ENCODE measurements around the gene SNRPF.

The SNRPF gene

DNA sequence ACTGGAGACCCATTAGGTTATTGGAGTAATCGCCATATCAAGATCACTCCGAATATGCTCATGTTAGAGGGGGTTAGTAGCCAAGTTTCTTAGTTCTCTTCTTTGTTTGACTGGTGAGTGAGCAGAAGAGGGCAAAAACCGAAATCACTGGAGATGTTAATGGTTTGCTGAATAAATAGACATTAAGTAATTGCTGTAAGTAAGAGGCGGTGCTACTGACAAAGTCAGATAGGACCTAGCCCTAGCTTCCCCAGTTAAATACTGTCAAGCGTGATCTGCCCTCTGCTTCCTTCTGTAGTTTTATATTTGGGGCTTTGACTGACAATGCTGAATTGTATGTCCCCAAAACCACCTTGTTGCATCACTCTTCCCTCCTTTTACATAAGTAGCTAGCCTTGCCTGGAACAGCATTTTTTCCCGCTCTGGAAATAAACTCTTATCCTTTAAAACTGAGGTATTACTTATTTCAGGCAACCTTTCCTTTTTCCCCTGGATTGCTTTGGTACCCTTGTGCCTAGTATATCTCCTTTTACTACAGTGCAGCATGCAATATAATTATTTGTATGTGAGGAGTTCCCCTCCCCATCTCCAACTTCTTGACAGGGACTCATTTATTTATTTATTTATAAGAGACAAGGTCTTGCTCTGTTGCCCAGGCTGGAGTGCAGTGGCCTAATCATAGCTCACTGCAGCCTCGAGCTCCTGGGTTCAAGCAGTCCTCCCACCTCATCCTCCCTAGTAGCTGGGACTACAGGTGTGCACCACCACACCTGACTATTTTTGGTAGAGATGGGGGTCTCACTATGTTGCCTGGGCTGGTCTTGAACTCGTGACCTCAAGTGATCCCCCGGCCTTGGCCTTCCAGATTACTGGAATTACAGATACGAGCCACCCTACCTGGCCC lies 1.4 kb downstream of the SNRPF start:
- no peak for DNase-seq (ENCODE audit: low spot score)

DNA sequence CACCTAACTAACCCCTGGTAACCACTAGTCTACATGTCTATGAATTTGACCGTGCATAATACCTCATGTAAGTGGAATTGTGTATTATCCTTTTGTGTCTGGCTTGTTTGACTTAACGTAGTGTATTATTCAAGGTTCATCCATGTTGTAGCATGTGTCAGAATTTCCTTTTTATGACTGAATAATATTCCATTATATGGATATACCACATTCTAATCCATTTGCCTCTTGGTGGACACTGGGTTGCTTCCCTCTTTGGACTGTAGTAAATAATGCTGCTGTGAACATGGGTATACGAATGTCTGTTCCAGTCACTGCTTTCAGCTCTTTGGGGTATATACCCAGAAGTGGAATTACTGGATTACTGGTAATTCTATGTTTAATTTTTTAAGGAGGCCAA lies 3.3 kb downstream of the SNRPF start:
- no peak for DNase-seq (ENCODE audit: low spot score)

DNA sequence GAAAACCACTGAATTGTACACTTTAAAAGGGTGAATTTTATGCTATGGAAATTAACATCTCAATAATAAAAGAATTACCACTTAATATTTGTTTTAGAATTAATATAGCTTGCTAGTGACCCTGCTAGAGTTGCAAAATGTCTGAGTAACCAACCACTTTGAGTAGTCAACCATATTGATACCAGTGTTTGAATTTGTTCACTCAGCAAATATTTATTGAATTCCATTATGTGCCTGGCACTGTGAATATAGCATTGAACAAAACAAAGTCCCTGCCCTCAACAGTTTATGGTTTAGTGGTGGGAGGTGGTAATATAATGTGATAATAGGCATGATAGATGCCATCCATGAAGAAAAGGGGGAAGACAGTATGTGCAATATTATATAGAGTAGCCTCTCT lies 4.6 kb downstream of the SNRPF start:
- no peak for DNase-seq (ENCODE audit: low spot score)

DNA sequence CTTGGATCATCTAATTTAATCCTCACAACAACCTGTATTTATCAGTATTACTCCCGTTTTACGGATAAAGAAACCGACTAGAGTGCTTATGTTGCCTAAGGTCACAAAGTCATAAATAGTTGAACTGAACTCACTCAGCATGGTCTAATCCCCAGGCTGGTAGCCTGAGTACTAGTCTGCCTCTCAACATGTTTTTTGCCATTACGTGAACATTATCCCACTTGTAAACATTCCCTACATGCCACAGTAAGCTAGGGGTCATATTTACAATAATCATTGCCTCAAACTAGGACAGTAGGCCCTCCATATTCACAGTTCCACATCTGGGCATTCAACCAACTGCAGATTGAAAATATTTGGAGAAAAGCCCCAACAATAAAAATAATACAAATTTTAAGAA lies 12.1 kb downstream of the SNRPF start:
- DNase-seq (ENCODE audit: low spot score), result no peak

DNA sequence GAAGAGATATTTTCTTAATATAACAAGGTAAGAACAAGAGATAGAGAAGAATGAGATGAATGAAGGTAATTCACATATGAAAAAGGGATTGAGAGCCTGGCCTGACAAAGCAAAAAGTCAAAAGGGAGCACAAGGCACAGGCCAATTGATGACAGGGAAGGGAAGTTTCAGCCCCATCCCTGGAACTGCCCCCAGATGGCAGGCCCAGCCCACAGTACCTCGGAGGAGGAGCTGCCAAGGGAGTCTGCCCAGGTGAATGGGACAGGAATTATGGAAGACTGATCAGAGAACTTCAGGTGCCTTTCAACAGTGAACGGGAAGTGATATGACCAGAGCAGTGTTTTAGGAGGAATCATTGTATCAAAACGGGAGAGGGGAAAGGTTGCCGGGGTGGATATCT lies 15.7 kb downstream of the SNRPF start:
- no peak for DNase-seq (ENCODE audit: low spot score)

DNA sequence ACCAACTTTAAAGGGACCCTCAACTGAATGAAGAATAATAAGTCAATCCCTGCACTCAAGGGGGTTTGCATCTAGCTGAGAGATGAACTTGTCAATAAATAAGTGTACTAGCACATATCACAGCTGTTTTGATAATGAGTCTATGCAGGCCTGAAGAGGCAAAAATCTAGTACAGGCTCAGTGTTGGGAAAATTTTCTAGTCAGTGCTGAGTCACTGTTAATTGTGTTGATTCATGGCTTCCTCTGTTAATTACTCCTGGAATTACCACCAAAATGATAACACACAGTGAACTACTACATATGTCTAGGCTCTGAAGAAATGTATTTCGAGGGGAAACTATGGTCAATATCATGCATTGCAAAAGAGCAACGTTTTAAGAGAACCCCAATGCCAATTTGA lies 18.9 kb downstream of the SNRPF start:
- no peak for DNase-seq (ENCODE audit: low spot score)

DNA sequence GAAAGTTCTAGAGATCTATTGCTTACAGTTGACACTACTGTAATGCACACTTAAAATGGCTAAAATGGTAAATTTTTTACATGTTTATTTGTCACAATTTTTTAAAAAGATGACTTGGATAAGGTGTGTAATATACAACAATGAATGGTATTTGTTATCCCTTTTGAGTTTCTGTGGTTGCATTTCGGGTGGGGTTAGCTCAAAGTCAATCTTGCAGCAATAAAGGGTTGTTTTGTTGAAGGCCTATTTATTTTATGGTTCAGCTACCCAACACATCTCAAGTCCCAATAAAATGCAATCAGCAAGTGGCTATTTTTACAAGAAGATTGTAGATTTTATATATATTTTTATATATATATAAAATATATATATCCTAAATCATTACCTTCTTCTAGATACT lies 22.1 kb downstream of the SNRPF start:
- DNase-seq (ENCODE audit: low spot score), result no peak

DNA sequence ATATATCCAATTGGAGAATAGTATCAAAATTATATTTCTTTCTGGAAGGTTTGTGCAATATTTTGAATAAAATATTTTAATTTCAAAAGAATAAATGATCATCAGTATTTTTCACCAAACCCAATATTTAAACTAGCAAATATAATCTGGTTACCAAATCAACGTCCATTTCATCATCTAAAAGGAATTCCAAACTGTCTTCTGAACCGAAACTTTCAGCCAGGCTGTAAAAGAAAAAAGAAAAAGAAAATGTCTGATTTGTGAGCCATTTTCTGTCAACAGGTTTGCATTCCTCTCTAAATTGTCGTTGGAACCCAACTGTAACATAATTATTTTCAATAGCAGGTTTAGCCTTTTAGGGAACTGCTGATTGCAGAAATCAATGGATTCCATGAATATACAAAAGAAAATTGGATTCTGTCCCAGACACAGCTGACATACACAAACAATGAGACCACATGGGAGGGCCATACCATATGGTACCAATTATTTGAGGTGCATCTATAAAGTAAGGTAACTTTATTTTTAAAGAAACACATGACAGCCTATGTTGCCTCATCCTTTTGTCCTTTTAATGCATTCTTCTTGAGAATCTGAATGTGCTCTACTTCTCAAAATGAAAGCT lies 22.7 kb downstream of the SNRPF start:
- DNase-seq (ENCODE audit: low spot score), result no peak

DNA sequence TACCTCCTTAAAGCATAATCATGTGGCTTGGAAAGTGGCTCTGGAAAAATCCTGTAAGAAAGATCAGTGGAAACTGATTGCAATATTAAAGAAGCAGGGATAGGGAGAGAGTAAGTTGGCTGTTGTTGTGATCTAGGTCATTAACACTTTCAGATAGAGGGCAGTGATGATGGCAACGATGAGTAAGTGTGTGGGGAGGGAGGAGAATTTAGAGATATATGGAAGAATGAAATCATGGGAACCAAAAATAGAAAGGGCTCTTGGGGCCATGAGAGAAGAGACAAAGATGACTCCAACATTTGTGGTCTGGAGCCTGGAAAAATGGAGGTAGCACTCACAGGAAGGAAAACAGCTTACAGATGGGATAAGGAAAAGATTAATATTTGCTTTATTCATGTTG lies 23.3 kb downstream of the SNRPF start:
- no peak for DNase-seq (ENCODE audit: low spot score)

DNA sequence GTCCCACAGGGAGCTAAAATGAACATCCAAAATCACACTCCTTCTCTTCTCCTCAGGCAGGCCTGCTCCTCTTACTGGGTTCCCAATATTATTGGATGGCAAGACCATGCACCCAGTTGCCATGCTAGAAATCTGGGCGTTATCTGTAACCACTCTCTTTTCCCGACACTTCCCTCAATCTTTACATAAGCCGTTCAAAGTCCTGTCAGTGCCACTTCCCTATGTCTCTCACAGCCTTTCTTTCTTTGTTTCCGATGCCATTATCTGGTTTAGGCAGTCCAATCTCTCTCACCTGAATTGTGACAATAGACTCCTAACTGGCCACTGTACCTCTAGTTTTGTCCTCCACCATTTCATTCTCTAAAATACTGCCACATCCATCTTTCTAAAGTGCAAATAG lies 24.1 kb downstream of the SNRPF start:
- DNase-seq (ENCODE audit: low spot score), result no peak

DNA sequence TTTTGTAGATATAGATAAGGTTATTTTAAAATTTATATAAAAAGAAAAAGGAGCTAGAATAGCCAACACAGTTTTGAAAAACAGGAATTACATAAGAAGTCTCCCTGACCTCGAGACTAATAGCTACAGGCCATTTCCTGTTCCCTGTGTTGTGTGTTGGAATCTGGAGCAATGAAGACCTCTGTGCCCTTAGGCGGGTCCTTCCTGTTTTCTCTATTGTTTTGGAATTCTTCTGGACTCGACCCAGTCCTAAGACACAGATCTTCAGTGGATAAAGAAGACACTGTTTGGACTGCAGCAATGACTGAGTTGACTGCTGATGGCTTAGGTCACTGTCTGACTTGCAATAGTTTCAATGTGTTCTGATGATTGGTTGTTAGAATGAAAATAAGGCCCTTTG lies 26.2 kb downstream of the SNRPF start:
- DNase-seq (ENCODE audit: low spot score), result no peak

DNA sequence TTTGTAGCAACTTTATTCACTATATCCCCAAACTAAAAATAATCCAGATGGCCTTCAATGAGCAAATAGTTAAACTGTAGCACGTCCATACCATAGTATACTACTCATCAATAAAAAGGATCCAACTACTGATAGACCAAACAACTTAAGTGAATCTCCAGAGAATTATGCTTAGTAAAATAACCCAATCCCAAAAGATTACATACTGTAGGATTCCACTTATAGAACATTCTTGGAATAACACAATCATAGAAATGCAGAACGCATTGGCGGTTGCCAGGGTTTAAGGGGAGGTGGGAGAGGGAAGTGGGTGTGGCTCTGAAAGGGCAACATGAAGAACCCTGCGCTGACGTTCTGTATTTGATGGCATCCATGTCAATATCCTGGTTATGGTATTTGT lies 28.6 kb downstream of the SNRPF start:
- no peak for DNase-seq (ENCODE audit: low spot score)

DNA sequence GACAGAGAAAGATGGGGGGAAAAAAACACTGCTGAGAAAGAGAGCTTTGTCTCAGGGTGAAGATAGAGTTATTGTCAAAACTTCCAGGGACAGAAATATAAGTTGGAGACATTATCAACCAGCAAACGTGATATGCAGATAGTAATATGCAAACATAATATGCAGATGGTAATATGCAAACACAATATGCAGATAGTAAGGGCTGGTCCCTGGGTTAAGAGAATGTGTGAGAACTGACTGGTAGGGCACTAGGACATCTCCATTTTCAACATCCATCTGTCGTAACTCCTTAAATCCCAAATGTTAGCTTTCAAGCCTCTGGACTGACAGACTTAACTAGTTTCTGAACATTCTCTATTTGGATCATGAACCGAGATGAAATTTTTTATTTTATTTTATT lies 32.2 kb downstream of the SNRPF start:
- no peak for DNase-seq (ENCODE audit: low spot score)

DNA sequence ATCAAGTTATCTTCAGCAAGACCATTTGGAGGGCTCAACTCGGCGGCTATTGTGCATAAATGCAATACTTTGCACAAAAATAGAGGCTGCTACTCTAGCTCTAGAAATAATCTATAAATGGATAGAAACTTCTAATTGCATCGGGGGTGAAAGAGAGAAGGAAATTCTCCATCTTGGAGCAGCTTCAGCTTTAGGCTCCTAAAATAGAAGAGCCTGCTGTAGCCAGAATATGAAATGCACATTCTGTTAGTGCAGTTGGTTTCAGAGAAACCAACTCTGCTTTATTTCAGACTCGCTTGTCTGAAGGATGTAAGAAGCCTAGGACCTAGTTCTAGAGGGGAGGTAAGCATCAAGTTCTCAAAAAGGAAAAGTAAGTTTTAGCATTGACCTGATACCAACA lies 38.1 kb downstream of the SNRPF start:
- DNase-seq (ENCODE audit: low spot score), result no peak

DNA sequence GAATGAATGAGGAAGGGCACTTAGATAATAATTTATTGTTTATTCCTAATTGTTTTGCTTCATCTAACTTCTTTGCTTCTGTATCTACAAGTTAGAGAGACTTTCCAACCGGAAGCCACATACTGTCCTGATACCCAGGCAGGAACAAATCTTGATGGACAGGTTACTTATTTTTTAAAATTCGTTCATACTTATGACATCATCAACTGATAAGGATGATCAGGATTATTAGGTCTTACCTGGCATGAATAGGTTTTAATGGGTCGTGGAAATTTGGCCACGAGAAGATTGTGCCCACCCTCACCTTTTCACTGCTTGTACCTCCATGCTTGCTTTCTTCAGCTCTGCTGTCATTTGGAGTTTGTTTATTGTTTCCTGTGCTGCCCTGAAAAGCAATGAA lies 39.3 kb downstream of the SNRPF start:
- no peak for DNase-seq (ENCODE audit: low spot score)

DNA sequence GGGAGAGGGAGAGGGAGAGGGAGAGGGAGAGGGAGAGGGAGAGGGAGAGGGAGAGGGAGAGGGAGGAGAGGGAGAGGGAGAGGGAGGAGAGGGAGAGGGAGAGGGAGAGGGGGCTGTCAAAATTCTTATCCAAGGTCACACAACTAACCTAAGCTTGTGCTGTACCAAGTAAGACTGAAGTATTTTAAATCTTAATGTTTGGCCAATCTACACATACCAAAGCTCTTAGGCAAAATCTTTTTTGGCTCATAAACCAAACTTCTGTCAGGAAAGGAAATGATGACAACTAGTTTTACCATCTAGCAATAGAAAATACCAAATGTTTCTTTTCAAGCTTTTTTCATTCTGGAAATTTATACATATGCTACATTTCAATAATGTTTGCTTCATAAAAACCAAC lies 49.8 kb downstream of the SNRPF start:
- DNase-seq (ENCODE audit: low spot score), result no peak

DNA sequence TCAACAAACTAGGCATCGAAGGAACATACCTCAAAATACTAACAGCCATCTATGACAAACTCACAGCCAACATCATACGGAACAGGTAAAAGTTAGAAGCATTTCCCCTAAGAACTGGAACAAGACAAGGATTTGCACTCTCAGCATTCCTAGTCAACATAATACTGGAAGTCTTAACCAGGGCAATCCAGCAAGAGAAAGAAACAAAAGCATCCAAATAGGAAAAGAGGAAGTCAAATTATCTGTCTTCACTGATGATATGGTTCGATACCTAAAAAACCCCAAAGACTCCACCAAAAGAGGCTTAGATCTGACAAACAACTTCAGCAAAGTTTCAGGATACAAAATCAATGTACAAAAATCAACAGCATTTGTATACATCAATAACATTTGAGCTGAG lies 51.1 kb downstream of the SNRPF start:
- no peak for DNase-seq (ENCODE audit: low spot score)
